Endothelial cell (in vitro differentiated cells): ENCODE data around the gene ALAS1. TPM values are rescaled to one million over a fixed set of nuclear protein-coding genes. Genes with fewer than 3 reads are reported as not detected.

Source experiments
- DNase-seq: peaks from one replicate; pipeline ENCODE4 v3.0.0; 2021; ENCODE audit warnings: low spot score
- H3K27ac Mint-ChIP-seq: one replicate; pipeline ENCODE4 v1.8.0; 2021; ENCODE audit warnings: mixed read lengths, inconsistent platforms; ENCODE audit not compliant: unreplicated experiment
- H3K27me3 Mint-ChIP-seq: one replicate; pipeline ENCODE4 v1.8.0; 2021; ENCODE audit warnings: mild to moderate bottlenecking, moderate library complexity, mixed read lengths, inconsistent platforms; ENCODE audit not compliant: unreplicated experiment
- H3K36me3 Mint-ChIP-seq: one replicate; pipeline ENCODE4 v1.8.0; 2021; ENCODE audit warnings: mild to moderate bottlenecking, low read depth, mixed read lengths, inconsistent platforms; ENCODE audit not compliant: unreplicated experiment
- H3K4me1 Mint-ChIP-seq: one replicate; pipeline ENCODE4 v1.8.0; 2021; ENCODE audit warnings: mild to moderate bottlenecking, mixed read lengths, inconsistent platforms; ENCODE audit not compliant: unreplicated experiment
- H3K4me3 Mint-ChIP-seq: one replicate; pipeline ENCODE4 v1.8.0; 2021; ENCODE audit warnings: mild to moderate bottlenecking, mixed read lengths, inconsistent platforms; ENCODE audit not compliant: unreplicated experiment
- H3K9me3 Mint-ChIP-seq: one replicate; pipeline ENCODE4 v1.8.0; 2021; ENCODE audit warnings: mixed read lengths, inconsistent platforms; ENCODE audit not compliant: unreplicated experiment
- CTCF ChIP-seq: fragments of 200-600 bp; sonication (generic); IDR thresholded peaks from one replicate; pipeline ENCODE4 v1.5.0; 2021; ENCODE audit warnings: antibody characterized with exemption; ENCODE audit not compliant: unreplicated experiment
- total RNA-seq: library from RNA; stranded (reverse); fragmentation: NEBNext Ultra II Directional; extraction: Animal tissue kit (Norgen Biotek cat#: 25700); gene quantifications from one replicate; pipeline ENCODE4 v1.2.1, GENCODE V29; 2021; ENCODE audit not compliant: unreplicated experiment

Gene ALAS1
- total RNA-seq, 1 donor from 2014 or later: 59.1 TPM

GRCh38 chr3:52253314-52254304 lies 55.6 kb downstream of the ALAS1 start:
- Mint-ChIP-seq H3K9me3 (no peaks in the 10 kb centered on the region), H3K36me3 (peaks cover 43% of the 10 kb centered on the region), H3K4me1 (peaks cover 12% of the 10 kb centered on the region), H3K27ac (peak overlapping the region; percentile 84), H3K27me3 (peaks cover 3% of the 10 kb centered on the region), H3K4me3 (peak overlapping the region; percentile 65)
- TF ChIP-seq CTCF: no peak
- DNase-seq: no peak

- TF ChIP-seq CTCF: no peak
- peaks cover 12% of the 10 kb centered on the region for H3K4me1 Mint-ChIP-seq
- no peak for DNase-seq
- H3K27ac Mint-ChIP-seq: no peak overlapping the region
- no peak overlapping the region for H3K4me3 Mint-ChIP-seq
- H3K27me3 Mint-ChIP-seq: peaks cover 2% of the 10 kb centered on the region
- no peaks in the 10 kb centered on the region for H3K9me3 Mint-ChIP-seq
- peaks cover 43% of the 10 kb centered on the region for H3K36me3 Mint-ChIP-seq
Observed at GRCh38 chr3:52254608-52255007, 56.6 kb downstream of the ALAS1 start.

- no peaks in the 10 kb centered on the region for H3K27me3 Mint-ChIP-seq
- H3K9me3 Mint-ChIP-seq: no peaks in the 10 kb centered on the region
- H3K36me3 Mint-ChIP-seq: peaks cover 41% of the 10 kb centered on the region
- H3K4me3 Mint-ChIP-seq: no peak overlapping the region
- H3K4me1 Mint-ChIP-seq: peaks cover 12% of the 10 kb centered on the region
- no peak overlapping the region for H3K27ac Mint-ChIP-seq
- no peak for DNase-seq
- TF ChIP-seq CTCF: no peak
Observed at GRCh38 chr3:52256159-52256558, 58.2 kb downstream of the ALAS1 start.

- Mint-ChIP-seq H3K4me1 (peaks cover 12% of the 10 kb centered on the region), H3K27ac (no peak overlapping the region), H3K4me3 (no peak overlapping the region), H3K36me3 (peaks cover 44% of the 10 kb centered on the region), H3K27me3 (no peaks in the 10 kb centered on the region), H3K9me3 (no peaks in the 10 kb centered on the region)
- no peak for TF ChIP-seq CTCF
- no peak for DNase-seq
Observed at GRCh38 chr3:52256622-52257021, 58.7 kb downstream of the ALAS1 start.

- Mint-ChIP-seq H3K9me3 (no peaks in the 10 kb centered on the region), H3K36me3 (peaks cover 46% of the 10 kb centered on the region), H3K4me3 (peak overlapping the region; percentile 68), H3K4me1 (peaks cover 11% of the 10 kb centered on the region), H3K27ac (no peak overlapping the region), H3K27me3 (peaks cover under 1% of the 10 kb centered on the region)
- no peak for DNase-seq
- no peak for TF ChIP-seq CTCF
Observed at GRCh38 chr3:52257911-52258310, 60.0 kb downstream of the ALAS1 start.
